Breast epithelium (tissue), 3 donors: ENCODE results near the gene VEZT.

Source experiments
- POLR2A ChIP-seq: fragments of 450-650 bp; IDR thresholded peaks from one replicate; pipeline ENCODE4 v1.6.1; 2016; ENCODE audit warnings: antibody characterized with exemption, mild to moderate bottlenecking, moderate library complexity
- TF ChIP-seq, protein P1 (sequence below), 3 donors: fragments of 450-650 bp; IDR thresholded peaks; one replicate each; pipeline ENCODE4 v1.5.1; 2016 to 2017; ENCODE audit warnings: antibody characterized with exemption in 3 of 3, mild to moderate bottlenecking in 3 of 3, moderate library complexity in 3 of 3

DNA sequence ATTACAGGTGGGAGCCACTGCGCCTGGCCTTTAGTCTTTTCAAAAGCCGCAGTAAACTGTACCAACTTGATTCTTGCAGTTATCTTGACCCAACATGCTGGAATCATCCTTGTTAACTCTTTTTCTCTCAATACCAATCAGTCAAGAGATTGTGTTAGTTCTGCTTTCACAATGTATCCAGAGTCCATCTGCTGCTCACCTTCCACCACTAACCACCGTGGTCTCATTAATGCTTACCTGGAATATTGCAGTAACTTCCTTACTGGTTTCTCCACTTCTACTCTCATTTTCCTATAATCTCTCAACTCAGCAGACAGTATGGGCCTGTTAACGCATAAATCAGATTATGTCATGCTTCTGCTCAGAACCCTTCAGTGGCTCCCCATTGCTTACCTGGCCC lies 62.2 kb downstream of the VEZT start:
- TF ChIP-seq, protein P1, sequence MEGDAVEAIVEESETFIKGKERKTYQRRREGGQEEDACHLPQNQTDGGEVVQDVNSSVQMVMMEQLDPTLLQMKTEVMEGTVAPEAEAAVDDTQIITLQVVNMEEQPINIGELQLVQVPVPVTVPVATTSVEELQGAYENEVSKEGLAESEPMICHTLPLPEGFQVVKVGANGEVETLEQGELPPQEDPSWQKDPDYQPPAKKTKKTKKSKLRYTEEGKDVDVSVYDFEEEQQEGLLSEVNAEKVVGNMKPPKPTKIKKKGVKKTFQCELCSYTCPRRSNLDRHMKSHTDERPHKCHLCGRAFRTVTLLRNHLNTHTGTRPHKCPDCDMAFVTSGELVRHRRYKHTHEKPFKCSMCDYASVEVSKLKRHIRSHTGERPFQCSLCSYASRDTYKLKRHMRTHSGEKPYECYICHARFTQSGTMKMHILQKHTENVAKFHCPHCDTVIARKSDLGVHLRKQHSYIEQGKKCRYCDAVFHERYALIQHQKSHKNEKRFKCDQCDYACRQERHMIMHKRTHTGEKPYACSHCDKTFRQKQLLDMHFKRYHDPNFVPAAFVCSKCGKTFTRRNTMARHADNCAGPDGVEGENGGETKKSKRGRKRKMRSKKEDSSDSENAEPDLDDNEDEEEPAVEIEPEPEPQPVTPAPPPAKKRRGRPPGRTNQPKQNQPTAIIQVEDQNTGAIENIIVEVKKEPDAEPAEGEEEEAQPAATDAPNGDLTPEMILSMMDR (IDR thresholded peaks at IDR 0.05): no peak
- no peak for TF ChIP-seq POLR2A
